ENCODE measurements around the gene RAB3C.
"Not testable (repeated sequence)": the region's sequence is repeated elsewhere in the genome, so short reads cannot be mapped to it uniquely, and the experiment has no call there.

RAB3C gene

DNA sequence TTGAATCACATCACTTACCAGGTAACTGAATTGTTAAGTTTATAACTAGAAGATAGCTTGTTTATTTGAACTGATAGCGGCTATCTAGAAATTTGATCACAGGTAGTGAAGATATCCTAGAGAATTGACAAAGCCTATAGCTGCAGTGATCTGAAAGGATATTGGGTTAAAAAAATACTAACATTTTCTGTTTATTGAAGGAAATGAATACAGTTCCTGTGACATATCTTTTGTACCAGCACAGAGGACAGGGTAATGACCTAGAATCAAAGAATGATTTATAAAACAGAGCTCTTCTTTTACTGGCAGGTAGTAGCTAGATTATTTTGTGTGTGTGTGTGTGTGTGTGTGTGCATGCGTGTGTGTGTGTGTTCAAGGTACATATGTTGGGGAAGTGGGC is 94.8 kb downstream of the RAB3C start:
- DNase-seq: no peak

DNA sequence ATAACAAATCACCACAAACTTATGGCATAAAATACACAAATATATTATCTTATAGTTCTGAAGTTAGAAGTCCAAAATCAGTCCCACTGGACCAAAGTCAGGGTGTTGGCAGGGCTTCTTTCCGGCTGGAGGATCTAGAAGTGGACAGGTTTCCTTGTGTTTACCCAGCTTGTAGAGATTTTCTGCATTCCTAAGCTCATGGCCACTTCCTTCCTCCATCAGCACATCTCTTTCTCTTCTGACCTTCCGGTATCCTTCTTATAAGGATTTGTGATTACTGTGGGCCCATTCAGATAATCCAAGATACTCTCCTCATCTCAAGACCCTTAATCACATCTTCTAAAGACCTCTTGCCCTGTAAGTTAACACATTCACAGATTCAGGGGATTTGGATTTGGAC is 97.6 kb downstream of the RAB3C start:
- no peak for DNase-seq

DNA sequence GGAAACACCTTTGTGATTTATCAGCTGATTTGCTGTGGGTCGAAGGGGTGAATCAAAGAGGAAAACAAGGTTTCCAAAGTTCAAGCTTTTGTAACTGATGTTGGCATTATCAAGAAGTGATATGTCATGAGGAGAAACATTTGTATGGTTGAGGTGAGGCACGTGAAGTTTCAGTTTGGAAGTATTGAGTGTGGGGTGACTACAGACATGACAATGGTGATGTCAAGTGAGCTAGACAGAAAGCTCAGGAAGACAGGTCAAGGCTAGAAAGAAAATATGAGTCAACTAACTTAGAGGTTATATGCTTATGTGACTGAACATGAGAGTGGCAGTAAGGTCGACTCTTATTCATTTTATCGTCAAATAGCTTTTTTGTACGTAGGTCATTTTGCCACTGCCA is 99.1 kb downstream of the RAB3C start:
- DNase-seq: no peak

DNA sequence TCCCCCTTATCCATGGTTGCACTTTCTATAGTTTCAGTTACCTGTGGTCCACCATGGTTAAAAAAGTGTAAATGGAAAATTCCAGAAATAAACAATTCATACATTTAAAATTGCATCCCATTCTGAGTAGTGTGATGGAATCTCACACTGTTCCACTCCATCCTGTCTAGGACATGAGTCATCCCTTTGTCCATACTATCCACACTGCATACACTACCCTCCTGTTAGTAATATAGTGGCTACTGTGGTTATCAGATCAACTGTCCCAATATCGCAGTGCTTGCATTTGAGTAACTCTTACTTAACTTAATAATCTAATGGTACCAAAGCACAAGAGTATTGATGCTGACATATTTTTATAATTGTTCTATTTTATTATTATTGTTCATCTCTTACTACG is 100.7 kb downstream of the RAB3C start:
- DNase-seq: no peak

DNA sequence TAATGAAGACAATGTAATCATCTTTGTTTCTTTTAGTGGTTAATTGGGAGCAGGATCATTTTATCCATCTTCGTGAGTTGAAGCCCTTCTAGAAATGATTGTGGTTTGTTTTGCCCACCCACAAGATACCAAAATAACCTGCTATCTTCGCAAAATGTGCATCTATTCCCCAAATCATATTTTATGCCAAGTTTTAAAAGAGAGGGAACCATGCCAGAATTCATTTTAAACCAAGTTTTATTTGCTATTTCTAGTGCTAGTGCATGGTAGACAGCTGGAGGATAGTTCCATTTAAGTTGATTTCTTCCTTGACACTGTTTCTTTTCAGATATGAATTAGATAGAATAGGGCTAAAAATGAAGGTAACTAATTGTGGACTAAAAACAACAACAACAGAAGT is 104.2 kb downstream of the RAB3C start:
- no peak for DNase-seq

DNA sequence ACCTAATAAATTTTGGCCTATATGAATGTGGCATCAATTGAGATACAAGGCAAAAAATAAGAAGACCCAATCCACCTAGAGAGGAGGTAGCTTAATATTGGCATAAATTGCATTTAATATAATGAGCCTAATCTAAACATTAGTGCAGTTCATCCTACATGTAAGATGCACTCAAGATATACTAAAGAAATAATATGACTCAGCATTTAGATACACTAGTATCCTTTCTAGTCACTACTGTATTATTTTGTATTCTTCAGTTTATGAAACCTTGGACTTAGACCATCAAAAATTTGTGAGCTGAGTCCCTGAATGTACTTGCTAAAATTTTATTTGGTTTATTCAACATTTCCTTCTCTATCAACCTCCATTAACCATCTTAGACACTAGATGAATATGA is 104.7 kb downstream of the RAB3C start:
- DNase-seq: no peak

DNA sequence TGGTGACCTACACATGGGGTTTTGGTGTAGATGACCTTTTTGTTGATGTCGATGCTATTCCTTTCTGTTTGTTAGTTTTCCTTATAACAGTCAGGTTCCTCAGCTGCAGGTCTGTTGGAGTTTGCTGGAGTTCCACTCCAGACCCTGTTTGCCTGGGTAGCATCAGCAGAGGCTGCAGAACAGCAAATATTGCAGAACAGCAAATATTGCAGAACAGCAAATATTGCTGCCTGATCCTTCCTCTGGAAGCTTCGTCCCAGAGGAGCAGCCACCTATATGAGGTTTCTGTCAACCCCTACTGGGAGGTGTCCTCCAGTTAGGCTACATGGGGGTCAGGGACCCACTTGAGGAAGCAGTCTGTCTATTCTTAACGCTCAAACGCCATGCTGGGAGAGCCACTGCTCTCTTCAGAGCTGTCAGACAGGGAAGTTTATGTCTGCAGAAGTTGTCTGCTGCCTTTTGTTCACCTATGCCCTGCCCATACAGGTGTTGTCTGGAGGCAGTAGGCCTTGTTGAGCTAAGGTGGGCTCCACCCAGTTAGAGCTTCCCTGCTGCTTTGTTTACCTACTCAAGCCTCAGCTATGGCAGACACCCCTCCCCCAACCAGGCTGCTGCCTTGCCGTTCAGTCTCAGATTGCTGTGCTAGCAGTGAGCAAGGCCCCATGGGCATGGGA is 116.3 kb downstream of the RAB3C start:
- DNase-seq: not testable (repeated sequence)

DNA sequence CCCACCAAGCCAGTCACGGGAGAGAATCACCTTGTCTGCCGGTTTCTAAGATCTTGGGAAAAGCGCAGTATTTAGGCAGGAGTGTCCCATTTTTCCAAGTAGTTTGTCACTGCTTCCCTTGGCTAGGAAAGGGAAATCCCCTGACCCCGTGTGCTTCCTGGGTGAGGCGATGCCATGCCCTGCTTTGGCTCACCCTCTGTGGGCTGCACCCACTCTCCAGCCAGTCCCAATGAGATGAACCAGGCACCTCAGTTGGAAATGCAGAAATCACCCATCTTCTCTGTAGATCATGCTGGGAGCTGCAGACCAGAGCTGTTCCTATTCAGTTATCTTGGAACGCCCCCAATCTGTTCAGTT is 116.9 kb downstream of the RAB3C start:
- DNase-seq: no peak

DNA sequence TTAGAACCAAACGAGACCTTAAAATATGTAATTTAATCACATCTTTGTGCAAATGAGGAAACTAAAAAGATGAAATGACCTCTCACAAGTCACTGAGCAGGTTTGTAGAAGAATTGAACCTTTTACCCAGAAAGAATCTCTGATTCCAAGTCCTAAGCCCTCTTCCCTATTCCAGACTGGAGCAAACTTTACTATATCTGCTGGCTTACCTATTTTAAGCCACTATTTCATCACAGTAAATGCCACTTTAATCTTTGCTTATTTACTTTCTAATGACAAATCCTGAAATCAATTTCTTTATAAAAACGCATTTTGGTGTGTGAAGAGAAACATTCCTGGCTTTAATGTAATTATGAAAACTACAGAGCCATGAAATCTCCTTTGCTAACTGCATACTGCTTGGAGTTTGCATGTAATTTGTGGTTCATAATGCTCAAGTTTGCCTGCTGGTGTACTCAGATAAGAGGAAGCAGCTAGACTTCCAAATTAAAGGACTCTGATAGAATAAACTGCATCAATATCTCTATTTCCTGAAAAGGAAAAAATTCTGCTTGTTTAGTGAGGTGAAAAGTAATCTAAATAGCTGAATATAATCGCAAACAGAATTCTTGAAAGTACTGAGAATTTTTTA is 121.2 kb downstream of the RAB3C start:
- no peak for DNase-seq

DNA sequence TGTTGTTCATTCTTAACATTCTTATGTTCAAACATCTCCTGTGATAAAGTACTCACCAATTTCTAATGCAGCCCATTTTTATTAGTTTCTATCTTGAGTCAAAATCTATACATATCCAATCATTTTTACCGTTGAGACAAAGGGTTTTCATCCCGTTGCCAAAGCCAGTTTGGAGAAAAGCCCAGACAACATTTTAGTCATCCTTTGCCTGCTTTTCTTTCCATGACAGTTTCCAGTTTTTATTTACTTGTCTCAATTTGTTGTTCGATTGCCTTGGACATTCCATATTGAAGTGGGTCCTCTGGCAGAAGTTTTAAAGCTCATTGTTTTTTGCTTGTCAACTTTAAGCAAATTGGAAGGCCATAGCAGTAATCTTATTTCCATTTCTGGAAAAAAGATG is 123.9 kb downstream of the RAB3C start:
- no peak for DNase-seq

DNA sequence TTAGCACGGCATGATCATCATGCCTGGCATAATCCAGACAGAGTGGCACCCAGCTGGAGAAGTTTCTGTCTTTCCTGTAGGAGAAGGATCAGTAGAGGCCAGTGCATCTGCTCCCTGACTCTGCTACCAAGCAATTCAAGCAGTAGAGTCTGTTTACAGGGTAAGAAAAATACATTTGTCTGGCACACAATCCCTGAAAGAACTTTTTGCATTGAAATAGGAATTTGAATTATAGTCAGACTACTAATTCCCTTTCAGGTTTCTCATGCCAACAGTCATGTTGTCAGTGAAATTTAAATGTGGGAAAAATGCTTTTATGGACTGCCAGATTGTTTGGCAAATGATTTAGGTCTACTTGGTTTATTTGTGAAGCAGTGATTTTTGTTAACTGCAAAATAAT is 125.6 kb downstream of the RAB3C start:
- no peak for DNase-seq

DNA sequence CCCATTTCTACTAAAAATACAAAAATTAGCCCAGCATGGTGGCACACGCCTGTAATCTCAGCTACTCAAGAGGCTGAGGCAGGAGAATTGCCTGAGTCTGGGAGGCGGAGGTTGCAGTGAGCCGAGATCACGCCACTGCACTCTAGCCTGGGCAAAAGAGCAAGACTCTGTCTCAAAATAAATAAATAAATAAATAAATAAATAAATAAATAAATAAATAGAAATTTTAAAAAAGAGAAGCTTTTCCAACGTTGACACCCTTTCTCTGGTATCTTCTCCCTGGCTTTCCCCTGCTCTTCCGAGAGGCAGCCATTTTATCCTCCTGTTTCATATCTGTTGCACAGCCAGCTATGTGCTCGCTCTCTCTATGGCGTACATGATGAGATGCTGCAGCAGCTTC is 127.5 kb downstream of the RAB3C start:
- DNase-seq: not testable (repeated sequence)

DNA sequence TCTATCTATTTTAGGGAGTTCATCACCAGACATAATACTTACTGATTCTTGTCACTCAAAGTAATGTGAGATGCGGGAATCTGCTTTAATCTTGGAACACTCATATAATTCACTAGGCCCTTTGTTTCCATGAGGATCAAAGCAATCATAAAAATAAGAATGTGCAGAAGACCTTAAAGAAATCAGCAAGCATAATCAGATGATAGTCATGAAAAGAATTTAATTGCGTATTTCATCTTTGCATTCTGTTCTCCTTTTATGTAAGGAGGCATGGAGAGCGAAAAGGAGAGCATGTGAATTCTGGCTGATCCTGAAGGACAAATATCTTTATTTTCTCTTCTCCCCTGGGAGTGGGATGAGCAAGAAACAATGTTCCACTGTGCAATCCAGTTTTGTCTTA is 128.0 kb downstream of the RAB3C start:
- DNase-seq: no peak

DNA sequence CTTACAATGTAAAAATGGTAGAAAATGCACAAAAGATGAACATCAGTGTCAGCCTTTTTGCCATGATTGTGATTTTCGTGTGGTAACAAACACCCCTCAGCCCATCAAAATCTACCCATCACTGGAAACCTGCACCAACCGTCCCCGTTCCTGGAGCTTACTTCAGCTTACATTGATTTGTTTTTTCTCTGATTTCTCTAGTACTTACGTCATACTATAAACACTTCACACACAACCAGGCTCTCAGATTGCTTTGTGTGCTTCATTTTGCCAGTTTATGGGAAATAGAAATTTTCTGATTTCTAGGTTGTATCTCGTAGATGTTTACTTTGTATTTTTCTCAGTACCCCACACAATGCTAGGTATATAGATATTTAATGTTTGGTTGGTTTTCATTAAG is 129.1 kb downstream of the RAB3C start:
- DNase-seq: no peak

DNA sequence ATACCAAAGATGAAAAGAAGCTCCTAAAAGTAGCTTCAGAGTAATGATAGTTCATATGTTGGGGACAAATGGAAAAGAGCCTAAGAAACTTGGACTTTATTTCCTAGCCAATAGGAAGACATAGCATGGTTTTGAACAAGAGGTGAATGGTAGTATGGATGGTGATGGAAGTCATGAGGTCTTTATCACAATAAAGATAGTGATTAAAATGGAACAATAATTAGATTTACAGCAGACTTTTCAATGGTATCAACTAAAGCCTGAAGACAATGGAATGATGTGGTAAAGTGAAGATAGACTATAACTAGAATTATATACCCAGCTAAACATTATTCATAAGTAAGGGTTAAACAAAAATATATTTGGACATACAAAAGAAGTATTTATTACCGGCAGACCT is 131.2 kb downstream of the RAB3C start:
- no peak for DNase-seq

DNA sequence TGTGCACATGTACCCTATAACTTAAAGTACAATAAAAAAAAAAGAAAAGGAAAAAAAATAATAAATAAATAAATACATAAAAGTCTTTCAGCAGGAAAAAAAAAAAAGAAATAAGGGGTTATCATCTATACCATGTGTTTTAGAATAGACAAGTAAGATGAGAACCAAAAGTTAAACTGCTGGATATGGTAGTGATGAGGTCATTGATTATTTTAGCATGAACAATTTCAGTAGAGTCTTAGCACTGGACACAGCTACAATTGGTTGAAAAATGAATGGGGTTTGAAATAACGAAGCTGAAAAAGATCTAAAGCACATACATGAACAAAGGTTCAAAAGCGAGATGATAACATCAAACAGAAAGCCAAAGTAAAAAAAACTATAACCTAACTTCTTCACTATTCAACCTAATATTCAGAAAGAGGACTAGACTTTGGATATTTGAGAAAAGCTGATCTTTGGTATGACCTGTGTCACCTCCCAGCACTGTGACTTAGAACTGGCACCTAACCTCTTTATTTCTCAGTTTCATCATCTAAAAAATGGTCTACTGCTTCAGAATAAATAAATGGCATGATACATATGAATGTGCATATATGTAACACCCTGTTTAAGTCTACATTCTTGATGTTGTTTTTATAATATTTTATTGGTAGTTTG is 133.3 kb downstream of the RAB3C start:
- DNase-seq: no peak

DNA sequence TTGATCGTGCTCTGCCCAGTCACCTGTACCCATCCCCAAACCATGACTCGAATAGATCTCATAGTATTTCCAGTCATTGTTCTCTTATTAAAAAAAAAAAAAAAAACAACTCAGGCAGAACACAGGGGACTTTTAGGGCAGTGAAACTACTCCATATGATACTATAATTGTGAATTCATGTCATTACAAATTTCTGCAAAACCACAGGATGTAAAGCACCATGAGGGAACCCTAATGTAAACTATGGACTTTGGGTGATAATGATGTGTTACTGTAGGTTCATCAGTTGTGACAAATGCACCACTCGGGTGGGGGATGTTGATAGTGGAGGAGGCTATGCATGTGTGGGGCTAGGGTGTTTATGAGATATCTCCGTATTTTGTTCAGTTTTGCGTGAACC is 133.8 kb downstream of the RAB3C start:
- DNase-seq: no peak

DNA sequence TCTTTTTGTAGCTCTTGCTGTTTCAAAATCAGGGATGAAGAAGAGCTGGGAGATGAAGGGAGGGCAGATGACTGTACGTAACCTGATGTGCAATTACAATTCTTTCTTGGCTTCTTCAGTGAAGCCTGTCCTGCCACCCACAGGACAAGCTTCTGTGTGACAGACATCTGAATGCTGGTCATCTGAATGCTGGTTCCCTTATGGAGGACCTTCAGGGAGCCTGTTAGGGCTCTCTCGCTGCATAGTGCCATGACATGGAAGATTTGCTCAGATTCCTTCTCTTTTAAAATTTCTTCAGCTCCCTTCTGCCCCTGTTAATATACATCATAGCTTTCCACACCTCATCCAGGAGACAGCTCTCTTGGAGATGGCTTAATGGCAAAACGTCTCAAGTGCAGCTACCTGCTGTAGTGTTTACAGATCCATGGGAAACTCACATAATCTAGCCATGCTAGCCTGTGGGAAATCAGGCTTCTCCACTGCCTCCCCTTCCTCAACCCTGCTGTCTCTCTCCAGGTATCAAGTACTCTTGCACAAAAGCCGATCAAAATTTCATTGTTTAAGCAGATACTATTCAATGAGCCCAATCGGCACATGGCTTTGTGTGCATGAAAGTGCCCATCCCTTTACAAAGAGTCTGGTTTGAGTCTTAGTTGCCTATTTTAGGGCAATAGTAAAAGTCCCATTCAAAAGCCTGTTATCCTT is 134.6 kb downstream of the RAB3C start:
- DNase-seq: no peak

DNA sequence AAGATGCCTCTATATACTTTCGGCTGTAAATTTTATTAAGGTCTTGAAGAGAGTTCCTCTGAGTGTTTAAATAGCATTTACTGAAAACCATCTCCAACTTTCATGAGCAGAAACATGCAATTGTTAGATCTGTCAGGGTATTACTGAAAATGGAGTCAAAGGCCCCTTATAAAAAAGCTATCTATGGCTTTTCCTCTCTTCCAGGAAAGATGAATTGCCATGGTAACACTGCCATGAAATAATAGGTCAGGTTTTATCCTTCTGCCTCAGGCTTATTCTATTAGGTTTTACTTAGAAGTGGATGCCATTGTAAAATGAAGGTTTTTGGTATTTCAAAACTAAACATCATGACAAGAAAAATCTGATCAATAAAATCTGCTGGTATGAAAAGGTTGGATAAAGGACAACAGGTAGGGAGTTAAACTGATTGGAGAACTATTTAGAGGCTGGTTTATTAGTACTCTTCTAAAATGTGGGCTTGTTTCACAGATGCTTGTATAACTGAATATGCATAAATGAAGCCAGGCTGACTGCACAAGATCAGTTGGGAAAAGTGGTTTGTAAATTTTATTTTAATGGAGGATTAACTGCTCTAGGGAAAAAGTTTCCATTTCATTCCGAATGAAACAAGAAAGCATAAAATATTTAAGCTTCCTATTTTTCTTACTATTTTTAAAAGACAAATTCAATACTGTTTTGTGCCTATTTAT is 135.5 kb downstream of the RAB3C start:
- no peak for DNase-seq

DNA sequence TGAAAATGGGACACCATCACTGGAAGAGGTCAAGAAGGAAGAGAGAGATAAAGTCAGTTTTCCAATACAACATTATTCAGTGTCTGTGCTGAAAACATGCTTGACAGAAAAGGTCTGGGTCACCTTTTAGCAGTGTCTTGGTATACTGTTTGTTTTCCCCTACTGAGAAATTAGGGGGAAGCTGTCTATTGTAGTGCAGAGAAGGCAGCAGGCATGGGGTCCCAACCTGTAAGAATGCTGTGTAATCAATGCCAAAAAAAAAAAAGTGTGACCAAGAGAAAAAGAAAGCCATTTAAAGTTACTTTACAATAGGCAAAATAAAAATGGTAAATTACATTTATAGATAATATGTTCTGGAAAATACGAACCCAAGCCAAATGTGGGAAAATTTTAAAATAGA is 139.3 kb downstream of the RAB3C start:
- no peak for DNase-seq

DNA sequence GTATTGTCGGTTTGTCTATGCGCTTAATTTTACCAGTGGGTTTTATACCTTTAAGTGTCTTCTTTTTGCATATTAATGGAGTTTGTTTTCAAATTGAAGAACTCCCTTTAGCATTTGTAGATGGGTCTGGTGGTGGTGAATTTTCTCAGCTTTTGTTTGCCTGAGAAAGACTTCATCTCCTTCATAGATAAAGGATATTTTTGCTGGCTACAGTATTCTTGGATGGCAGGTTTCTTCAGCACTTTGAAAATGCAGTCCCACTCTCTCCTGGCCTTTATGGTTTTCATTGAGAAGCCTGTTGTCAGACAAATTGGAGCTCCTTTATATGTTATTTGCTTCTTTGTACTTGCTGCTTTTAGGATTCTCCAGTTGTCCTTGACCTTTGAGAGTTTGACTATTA is 142.1 kb downstream of the RAB3C start:
- no peak for DNase-seq

DNA sequence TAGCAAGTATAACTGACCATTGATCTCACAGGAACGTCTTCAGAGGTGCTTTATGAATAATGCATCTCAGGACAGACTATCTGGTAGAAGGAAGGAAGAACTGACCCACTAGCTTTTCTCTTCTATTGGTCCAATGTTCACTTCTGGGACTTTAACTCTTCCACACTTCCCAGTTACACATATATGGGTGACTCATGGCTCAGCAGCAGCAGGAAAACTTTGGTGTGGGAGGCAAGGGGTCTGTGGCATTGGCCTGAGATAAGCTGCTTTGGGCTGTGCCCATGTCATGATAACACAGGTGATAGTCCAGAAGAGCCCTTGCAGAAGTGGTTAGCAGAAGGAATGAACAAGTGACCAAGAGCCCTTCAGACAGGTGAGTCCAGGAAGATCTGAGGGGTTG is 148.8 kb downstream of the RAB3C start:
- DNase-seq: no peak

DNA sequence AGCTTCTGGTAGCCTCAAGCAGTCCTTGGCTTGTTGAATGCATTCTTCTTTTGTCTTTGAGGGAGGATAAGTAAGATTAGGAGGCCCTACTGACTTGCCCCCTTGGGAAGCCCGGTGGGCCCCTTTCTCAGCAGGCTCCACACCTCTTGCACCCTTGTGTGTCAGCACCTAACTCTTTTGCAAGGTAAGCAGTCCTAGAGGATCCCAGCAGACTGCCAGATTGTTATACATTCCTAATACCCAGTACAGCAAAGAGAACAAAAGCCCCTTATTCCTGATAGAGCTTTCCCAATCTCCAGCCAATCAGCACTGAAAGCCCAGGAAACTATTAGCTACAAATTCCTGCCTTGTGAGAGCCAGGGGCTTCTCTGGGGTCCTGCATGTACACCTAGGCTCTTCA is 152.8 kb downstream of the RAB3C start:
- no peak for DNase-seq

Measured in femur (tissue), 1 donor.